ENCODE measurements around the gene RHOBTB1.

The RHOBTB1 gene

GRCh38 chr10:60932756-60933155, 11.2 kb downstream of the RHOBTB1 start:
- ChIA-PET CTCF (no interaction called here), POLR2A (no interaction called here)
- no peak for TF ChIP-seq ZNF384 (IDR thresholded peaks at IDR 0.05)
- no peak for TF ChIP-seq SP1 (IDR thresholded peaks at IDR 0.05)
- no peak for TF ChIP-seq NFRKB (IDR thresholded peaks at IDR 0.05)
- no peak for TF ChIP-seq FOXA1 (IDR thresholded peaks at IDR 0.05)
- TF ChIP-seq FOXK2 (IDR thresholded peaks at IDR 0.05) = no peak
- TF ChIP-seq ELF4 (IDR thresholded peaks at IDR 0.05) = no peak
- TF ChIP-seq HDGF (IDR thresholded peaks at IDR 0.05; ENCODE audit: borderline replicate concordance) = no peak
- TF ChIP-seq FOXM1 (IDR thresholded peaks at IDR 0.05; ENCODE audit: borderline replicate concordance) = no peak
- TF ChIP-seq BHLHE40 (IDR thresholded peaks at IDR 0.05; ENCODE audit: borderline replicate concordance) = no peak
- TF ChIP-seq ARNT (IDR thresholded peaks at IDR 0.05) = no peak
- no peak for TF ChIP-seq L3MBTL2 (conservative IDR thresholded peaks at IDR 0.05)
- no peak for TF ChIP-seq LEF1 (IDR thresholded peaks at IDR 0.05; ENCODE audit: borderline replicate concordance)
- TF ChIP-seq CTBP1 (IDR thresholded peaks at IDR 0.05; ENCODE audit: borderline replicate concordance) = no peak
- TF ChIP-seq PKNOX1 (IDR thresholded peaks at IDR 0.05) = no peak
- TF ChIP-seq SUZ12 (IDR thresholded peaks at IDR 0.05) = no peak
- no peak for TF ChIP-seq TARDBP (IDR thresholded peaks at IDR 0.05)
- no peak for DNase-seq (ENCODE audit: extremely low spot score)

GRCh38 chr10:60930237-60930636, 13.7 kb downstream of the RHOBTB1 start:
- TF ChIP-seq ARNT (IDR thresholded peaks at IDR 0.05) (no peak), SP1 (IDR thresholded peaks at IDR 0.05) (no peak), CTBP1 (IDR thresholded peaks at IDR 0.05; ENCODE audit: borderline replicate concordance) (no peak), ELF4 (IDR thresholded peaks at IDR 0.05) (no peak), BHLHE40 (IDR thresholded peaks at IDR 0.05; ENCODE audit: borderline replicate concordance) (no peak), L3MBTL2 (conservative IDR thresholded peaks at IDR 0.05) (no peak), PKNOX1 (IDR thresholded peaks at IDR 0.05) (no peak), TARDBP (IDR thresholded peaks at IDR 0.05) (no peak), HDGF (IDR thresholded peaks at IDR 0.05; ENCODE audit: borderline replicate concordance) (no peak), FOXK2 (IDR thresholded peaks at IDR 0.05) (no peak), FOXA1 (IDR thresholded peaks at IDR 0.05) (no peak), LEF1 (IDR thresholded peaks at IDR 0.05; ENCODE audit: borderline replicate concordance) (no peak), ZNF384 (IDR thresholded peaks at IDR 0.05) (no peak), SUZ12 (IDR thresholded peaks at IDR 0.05) (no peak), NFRKB (IDR thresholded peaks at IDR 0.05) (no peak), FOXM1 (IDR thresholded peaks at IDR 0.05; ENCODE audit: borderline replicate concordance) (no peak)
- DNase-seq (ENCODE audit: extremely low spot score) = no peak
- CTCF ChIA-PET = no interaction called here
- POLR2A ChIA-PET = no interaction called here

- CTCF ChIA-PET = no interaction called here
- POLR2A ChIA-PET = no interaction called here
- DNase-seq (ENCODE audit: extremely low spot score) = no peak
- TF ChIP-seq ZNF384 (IDR thresholded peaks at IDR 0.05) = no peak
- TF ChIP-seq ELF4 (IDR thresholded peaks at IDR 0.05) = no peak
- no peak for TF ChIP-seq FOXA1 (IDR thresholded peaks at IDR 0.05)
- TF ChIP-seq SUZ12 (IDR thresholded peaks at IDR 0.05) = no peak
- TF ChIP-seq BHLHE40 (IDR thresholded peaks at IDR 0.05; ENCODE audit: borderline replicate concordance) = no peak
- TF ChIP-seq FOXM1 (IDR thresholded peaks at IDR 0.05; ENCODE audit: borderline replicate concordance) = no peak
- TF ChIP-seq L3MBTL2 (conservative IDR thresholded peaks at IDR 0.05) = no peak
Observed at GRCh38 chr10:60921633-60922032, 22.4 kb downstream of the RHOBTB1 start.

- POLR2A ChIA-PET = no interaction called here
- no peak for DNase-seq (ENCODE audit: extremely low spot score)
- no peak for TF ChIP-seq FOXK2 (IDR thresholded peaks at IDR 0.05)
- no peak for TF ChIP-seq BHLHE40 (IDR thresholded peaks at IDR 0.05; ENCODE audit: borderline replicate concordance)
- TF ChIP-seq SP1 (IDR thresholded peaks at IDR 0.05) = no peak
- TF ChIP-seq L3MBTL2 (conservative IDR thresholded peaks at IDR 0.05) = no peak
- TF ChIP-seq CTBP1 (IDR thresholded peaks at IDR 0.05; ENCODE audit: borderline replicate concordance) = no peak
- TF ChIP-seq FOXM1 (IDR thresholded peaks at IDR 0.05; ENCODE audit: borderline replicate concordance) = no peak
- no peak for TF ChIP-seq LEF1 (IDR thresholded peaks at IDR 0.05; ENCODE audit: borderline replicate concordance)
- TF ChIP-seq NFRKB (IDR thresholded peaks at IDR 0.05) = no peak
- TF ChIP-seq HDGF (IDR thresholded peaks at IDR 0.05; ENCODE audit: borderline replicate concordance) = no peak
- no peak for TF ChIP-seq TARDBP (IDR thresholded peaks at IDR 0.05)
- no peak for TF ChIP-seq ARNT (IDR thresholded peaks at IDR 0.05)
- TF ChIP-seq FOXA1 (IDR thresholded peaks at IDR 0.05) = no peak
- TF ChIP-seq SUZ12 (IDR thresholded peaks at IDR 0.05) = no peak
- no peak for TF ChIP-seq ZNF384 (IDR thresholded peaks at IDR 0.05)
- no peak for TF ChIP-seq ELF4 (IDR thresholded peaks at IDR 0.05)
- TF ChIP-seq PKNOX1 (IDR thresholded peaks at IDR 0.05) = no peak
- CTCF ChIA-PET = no interaction called here
Observed at GRCh38 chr10:60920479-60920878, 23.5 kb downstream of the RHOBTB1 start.

- CTCF ChIA-PET = no interaction called here
- DNase-seq (ENCODE audit: extremely low spot score) = no peak
- TF ChIP-seq PKNOX1 (IDR thresholded peaks at IDR 0.05) (no peak), CTBP1 (IDR thresholded peaks at IDR 0.05; ENCODE audit: borderline replicate concordance) (no peak), SUZ12 (IDR thresholded peaks at IDR 0.05) (no peak)
- POLR2A ChIA-PET = no interaction called here
Observed at GRCh38 chr10:60919551-60919950, 24.4 kb downstream of the RHOBTB1 start.
